Measurements from ENCODE around the gene QARS1.

- no peak for TF ChIP-seq REST (IDR thresholded peaks at IDR 0.05; ENCODE audit: insufficient read depth in 1 of 2, low read depth in 2 of 2, low read length in 2 of 2)
- TF ChIP-seq POLR2AphosphoS5 (IDR thresholded peaks at IDR 0.05; ENCODE audit: low read depth, low read length): peak; percentile 76
- peak; percentile 70 for TF ChIP-seq TAF1 (IDR thresholded peaks at IDR 0.05; ENCODE audit: borderline replicate concordance, insufficient read depth, low read length)
Observed at GRCh38 chr3:49104427-49105291, at the start of gene QARS1.

Measured in PFSK-1 (cell line).